Fibroblast of skin of back (primary cell): Measurements from ENCODE around the gene PSMC2. TPM values are rescaled to one million over a fixed set of nuclear protein-coding genes. Genes with fewer than 3 reads are reported as not detected.
A peak's percentile ranks its signal among the peaks of the same experiment; 100 is the strongest.

ENCODE experiments used
- DNase-seq: peaks from one replicate; pipeline ENCODE4 v3.0.0-alpha.2; 2013
- polyA plus RNA-seq, 2 experiments: library from polyadenylated mRNA; unstranded; fragments of 120-200 nt; gene quantifications; one replicate each; pipeline ENCODE4 v1.2.1, GENCODE V29; 2013; ENCODE audit not compliant: insufficient read length in 2 of 2

PSMC2 gene
- polyA plus RNA-seq (2013, experiment 1 of 2; ENCODE audit: insufficient read length), result 134 TPM
- polyA plus RNA-seq (2013, experiment 2 of 2; ENCODE audit: insufficient read length), result 93.2 TPM

- DNase-seq, result peak; percentile 94
These were observed at the start of gene PSMC2 for GRCh38 chr7:103347507-103348267. TSS of gene PSMC2 (plus strand) at chr7:103347643. CDS start at chr7:103347712, 69 bp downstream.

- DNase-seq, result no peak
These were observed 49.6 kb upstream of the PSMC2 start for GRCh38 chr7:103297837-103298179.

GRCh38 chr7:103299660-103300059 is 47.8 kb upstream of the PSMC2 start:
- DNase-seq, result no peak

GRCh38 chr7:103301441-103301840 is 46.0 kb upstream of the PSMC2 start:
- DNase-seq, result no peak

GRCh38 chr7:103307503-103308231 is 39.8 kb upstream of the PSMC2 start:
- DNase-seq, result no peak

- no peak for DNase-seq
These were observed 32.6 kb upstream of the PSMC2 start for GRCh38 chr7:103314852-103315251.

GRCh38 chr7:103316380-103316941 is 31.0 kb upstream of the PSMC2 start:
- DNase-seq, result no peak

- DNase-seq, result no peak
These were observed 30.4 kb upstream of the PSMC2 start for GRCh38 chr7:103317009-103317408.

GRCh38 chr7:103325744-103326143 is 21.7 kb upstream of the PSMC2 start:
- DNase-seq, result no peak

- DNase-seq, result no peak
These were observed 10.7 kb upstream of the PSMC2 start for GRCh38 chr7:103336761-103337160.

GRCh38 chr7:103338864-103339263 is 8.6 kb upstream of the PSMC2 start:
- DNase-seq, result no peak

GRCh38 chr7:103341466-103341865 is 6.0 kb upstream of the PSMC2 start:
- DNase-seq, result no peak

GRCh38 chr7:103343332-103343731 is 4.1 kb upstream of the PSMC2 start:
- DNase-seq, result no peak

- DNase-seq, result peak; percentile 19
These were observed 3.5 kb upstream of the PSMC2 start for GRCh38 chr7:103343758-103344452.

GRCh38 chr7:103344453-103345149 is 2.8 kb upstream of the PSMC2 start, which contains the start of gene DNAJC2:
TSS of gene DNAJC2 (minus strand) at chr7:103344767. CDS start at chr7:103344622, 145 bp downstream.
- peak; percentile 95 for DNase-seq

GRCh38 chr7:103346396-103346795 is 1.0 kb upstream of the PSMC2 start:
- no peak for DNase-seq

- no peak for DNase-seq
These were observed 1.0 kb downstream of the PSMC2 start for GRCh38 chr7:103348452-103348851.

- DNase-seq, result no peak
These were observed 1.5 kb downstream of the PSMC2 start for GRCh38 chr7:103348959-103349358.

GRCh38 chr7:103349805-103350204 is 2.4 kb downstream of the PSMC2 start:
- DNase-seq, result no peak

GRCh38 chr7:103369432-103369831 is 22.0 kb downstream of the PSMC2 start:
- no peak for DNase-seq

GRCh38 chr7:103373866-103374643 is 26.6 kb downstream of the PSMC2 start:
- DNase-seq, result no peak
